Measurements from ENCODE around the gene MAPK9.

MAPK9 gene

DNA sequence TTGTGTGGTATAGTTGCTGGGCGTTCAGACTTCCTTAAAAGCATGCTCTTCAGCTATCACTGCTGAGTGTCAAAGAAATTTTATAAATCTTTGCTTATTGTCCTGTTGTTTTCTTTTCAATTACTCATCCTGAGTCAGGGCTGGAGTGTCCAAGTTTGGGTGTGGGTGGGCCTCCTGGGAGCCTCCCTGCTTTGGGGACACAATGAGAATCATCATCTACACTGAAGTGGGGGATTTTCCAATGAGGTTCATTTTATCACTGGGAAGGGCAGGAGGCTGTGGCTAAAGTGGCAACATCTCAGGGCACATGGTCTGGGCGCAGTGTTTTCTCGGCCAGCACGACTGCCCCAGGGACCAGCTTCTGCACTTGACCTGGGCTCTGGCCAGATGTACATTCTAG lies 41.8 kb upstream of the MAPK9 start:
- H3K79me2 ChIP-seq (ENCODE audit: control insufficient read depth, low read length): no peaks in the 10 kb centered on the region
- no peaks in the 10 kb centered on the region for H3K27me3 ChIP-seq (ENCODE audit: control insufficient read depth, low read length)
- no peaks in the 10 kb centered on the region for H3K9me3 ChIP-seq (ENCODE audit: control insufficient read depth, insufficient read depth, low read length)
- H3K36me3 ChIP-seq (ENCODE audit: control insufficient read depth, low read length): no peaks in the 10 kb centered on the region
- H3K4me3 ChIP-seq (ENCODE audit: low read length): no peak overlapping the region
- H3K27ac ChIP-seq (ENCODE audit: low read depth, low read length): no peak overlapping the region
- H4K20me1 ChIP-seq (ENCODE audit: control insufficient read depth, insufficient read depth, low read depth, low read length): no peaks in the 10 kb centered on the region
- no peaks in the 10 kb centered on the region for H3F3A ChIP-seq (ENCODE audit: control insufficient read depth, insufficient read depth)
- no peaks in the 10 kb centered on the region for H3K9me2 ChIP-seq (replicated peaks; ENCODE audit: control insufficient read depth, low read length)
- no peak for TF ChIP-seq EZH2phosphoT487 (IDR thresholded peaks at IDR 0.05; ENCODE audit: borderline replicate concordance, low read length)
- TF ChIP-seq, protein P1, sequence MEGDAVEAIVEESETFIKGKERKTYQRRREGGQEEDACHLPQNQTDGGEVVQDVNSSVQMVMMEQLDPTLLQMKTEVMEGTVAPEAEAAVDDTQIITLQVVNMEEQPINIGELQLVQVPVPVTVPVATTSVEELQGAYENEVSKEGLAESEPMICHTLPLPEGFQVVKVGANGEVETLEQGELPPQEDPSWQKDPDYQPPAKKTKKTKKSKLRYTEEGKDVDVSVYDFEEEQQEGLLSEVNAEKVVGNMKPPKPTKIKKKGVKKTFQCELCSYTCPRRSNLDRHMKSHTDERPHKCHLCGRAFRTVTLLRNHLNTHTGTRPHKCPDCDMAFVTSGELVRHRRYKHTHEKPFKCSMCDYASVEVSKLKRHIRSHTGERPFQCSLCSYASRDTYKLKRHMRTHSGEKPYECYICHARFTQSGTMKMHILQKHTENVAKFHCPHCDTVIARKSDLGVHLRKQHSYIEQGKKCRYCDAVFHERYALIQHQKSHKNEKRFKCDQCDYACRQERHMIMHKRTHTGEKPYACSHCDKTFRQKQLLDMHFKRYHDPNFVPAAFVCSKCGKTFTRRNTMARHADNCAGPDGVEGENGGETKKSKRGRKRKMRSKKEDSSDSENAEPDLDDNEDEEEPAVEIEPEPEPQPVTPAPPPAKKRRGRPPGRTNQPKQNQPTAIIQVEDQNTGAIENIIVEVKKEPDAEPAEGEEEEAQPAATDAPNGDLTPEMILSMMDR (IDR thresholded peaks at IDR 0.05; ENCODE audit: low read depth, low read length, poor library complexity, severe bottlenecking): no peak
- H3K4me2 ChIP-seq (ENCODE audit: low read length): no peak overlapping the region
- H3K4me1 ChIP-seq (ENCODE audit: control insufficient read depth, low read length): no peaks in the 10 kb centered on the region

DNA sequence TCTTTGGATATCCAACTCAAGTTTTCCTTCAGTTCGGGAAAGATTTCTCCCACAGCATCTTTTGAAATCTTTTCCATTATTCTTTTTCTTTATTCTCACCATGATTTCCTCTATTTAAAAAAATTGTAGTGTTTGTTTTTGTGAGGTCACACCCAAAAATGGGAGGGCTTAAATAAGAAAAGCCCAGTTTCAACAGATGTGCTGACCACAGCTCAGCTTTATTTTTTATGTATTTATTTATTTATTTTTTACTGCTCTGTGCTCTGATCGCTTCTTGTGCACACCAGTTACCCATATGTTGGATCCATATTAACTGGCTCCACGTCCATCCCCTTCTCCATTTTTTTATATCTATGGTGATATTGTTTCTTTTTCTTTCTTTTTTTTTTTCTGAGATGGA lies 41.0 kb upstream of the MAPK9 start:
- no peak overlapping the region for H3K27ac ChIP-seq (ENCODE audit: low read depth, low read length)

DNA sequence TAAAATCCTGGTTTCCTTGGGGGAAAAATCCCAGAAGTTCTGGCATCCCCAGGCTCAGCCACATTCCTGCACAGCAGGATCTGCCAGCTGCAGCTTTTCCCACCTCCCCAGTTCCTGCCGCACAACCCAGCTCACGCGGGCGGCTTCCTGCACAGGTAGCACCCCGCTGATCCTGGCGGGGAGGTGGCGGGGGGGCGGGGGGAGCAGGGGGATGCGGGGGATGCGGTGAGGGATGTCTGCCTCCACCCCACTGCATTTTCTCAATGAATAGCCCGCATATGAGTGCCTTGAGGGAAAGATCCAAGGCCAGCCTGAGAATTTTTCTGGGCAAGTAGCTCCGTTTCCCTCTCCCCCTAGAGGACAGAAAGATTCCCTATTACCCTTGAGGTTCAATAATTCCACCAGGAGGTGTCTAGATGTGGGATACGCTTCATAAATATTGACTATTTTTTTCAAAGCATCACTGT lies 40.2 kb upstream of the MAPK9 start:
- no peak for TF ChIP-seq EZH2phosphoT487 (IDR thresholded peaks at IDR 0.05; ENCODE audit: borderline replicate concordance, low read length)
- TF ChIP-seq, protein P1 (IDR thresholded peaks at IDR 0.05; ENCODE audit: low read depth, low read length, poor library complexity, severe bottlenecking): no peak
- no peak overlapping the region for H3K27ac ChIP-seq (ENCODE audit: low read depth, low read length)
- no peaks in the 10 kb centered on the region for H3K79me2 ChIP-seq (ENCODE audit: control insufficient read depth, low read length)

More for the DNA sequence above, 41.0 kb upstream of the MAPK9 start:
- Histone ChIP-seq H3K27me3 (ENCODE audit: control insufficient read depth, low read length) (no peaks in the 10 kb centered on the region), H4K20me1 (ENCODE audit: control insufficient read depth, insufficient read depth, low read depth, low read length) (no peaks in the 10 kb centered on the region), H3F3A (ENCODE audit: control insufficient read depth, insufficient read depth) (no peaks in the 10 kb centered on the region), H3K79me2 (ENCODE audit: control insufficient read depth, low read length) (no peaks in the 10 kb centered on the region), H3K4me2 (ENCODE audit: low read length) (no peak overlapping the region), H3K4me1 (ENCODE audit: control insufficient read depth, low read length) (no peaks in the 10 kb centered on the region), H3K9me3 (ENCODE audit: control insufficient read depth, insufficient read depth, low read length) (no peaks in the 10 kb centered on the region), H3K36me3 (ENCODE audit: control insufficient read depth, low read length) (no peaks in the 10 kb centered on the region), H3K9me2 (replicated peaks; ENCODE audit: control insufficient read depth, low read length) (no peaks in the 10 kb centered on the region), H3K4me3 (ENCODE audit: low read length) (no peak overlapping the region)
- no peak for TF ChIP-seq EZH2phosphoT487 (IDR thresholded peaks at IDR 0.05; ENCODE audit: borderline replicate concordance, low read length)
- TF ChIP-seq, protein P1 (IDR thresholded peaks at IDR 0.05; ENCODE audit: low read depth, low read length, poor library complexity, severe bottlenecking): no peak

DNA sequence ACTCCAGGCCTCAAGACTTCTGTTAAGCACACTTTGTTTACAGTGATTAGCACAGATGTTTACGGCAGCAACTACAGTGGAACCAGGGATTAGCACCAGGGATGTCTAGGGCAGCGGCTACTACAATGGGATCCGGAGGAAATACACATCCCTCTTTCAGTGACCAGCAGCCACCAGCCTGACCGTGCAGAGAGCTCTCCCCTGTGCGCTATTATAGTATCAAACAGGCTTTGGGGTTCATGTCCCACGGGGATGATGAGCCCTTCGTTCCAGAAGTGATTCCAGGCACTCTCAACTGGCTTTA lies 39.7 kb upstream of the MAPK9 start:
- H3F3A ChIP-seq (ENCODE audit: control insufficient read depth, insufficient read depth): no peaks in the 10 kb centered on the region
- no peak overlapping the region for H3K4me3 ChIP-seq (ENCODE audit: low read length)
- no peaks in the 10 kb centered on the region for H3K79me2 ChIP-seq (ENCODE audit: control insufficient read depth, low read length)
- no peaks in the 10 kb centered on the region for H3K4me1 ChIP-seq (ENCODE audit: control insufficient read depth, low read length)
- no peaks in the 10 kb centered on the region for H3K9me2 ChIP-seq (replicated peaks; ENCODE audit: control insufficient read depth, low read length)
- H4K20me1 ChIP-seq (ENCODE audit: control insufficient read depth, insufficient read depth, low read depth, low read length): no peaks in the 10 kb centered on the region
- TF ChIP-seq, protein P1 (IDR thresholded peaks at IDR 0.05; ENCODE audit: low read depth, low read length, poor library complexity, severe bottlenecking): no peak
- TF ChIP-seq EZH2phosphoT487 (IDR thresholded peaks at IDR 0.05; ENCODE audit: borderline replicate concordance, low read length): no peak
- H3K4me2 ChIP-seq (ENCODE audit: low read length): no peak overlapping the region
- no peaks in the 10 kb centered on the region for H3K27me3 ChIP-seq (ENCODE audit: control insufficient read depth, low read length)
- no peak overlapping the region for H3K27ac ChIP-seq (ENCODE audit: low read depth, low read length)
- no peaks in the 10 kb centered on the region for H3K9me3 ChIP-seq (ENCODE audit: control insufficient read depth, insufficient read depth, low read length)
- no peaks in the 10 kb centered on the region for H3K36me3 ChIP-seq (ENCODE audit: control insufficient read depth, low read length)

More for the DNA sequence above, 40.2 kb upstream of the MAPK9 start:
- Histone ChIP-seq H3F3A (ENCODE audit: control insufficient read depth, insufficient read depth) (no peaks in the 10 kb centered on the region), H3K4me1 (ENCODE audit: control insufficient read depth, low read length) (no peaks in the 10 kb centered on the region), H3K27me3 (ENCODE audit: control insufficient read depth, low read length) (no peaks in the 10 kb centered on the region), H3K36me3 (ENCODE audit: control insufficient read depth, low read length) (no peaks in the 10 kb centered on the region), H3K4me2 (ENCODE audit: low read length) (no peak overlapping the region), H3K9me3 (ENCODE audit: control insufficient read depth, insufficient read depth, low read length) (no peaks in the 10 kb centered on the region), H3K9me2 (replicated peaks; ENCODE audit: control insufficient read depth, low read length) (no peaks in the 10 kb centered on the region), H3K4me3 (ENCODE audit: low read length) (no peak overlapping the region), H4K20me1 (ENCODE audit: control insufficient read depth, insufficient read depth, low read depth, low read length) (no peaks in the 10 kb centered on the region)

Data from DOHH2 (cell line).